GM18519 (cell line): Measurements from ENCODE around the gene SLC25A31.

Experiments used
- ATAC-seq: cut with Tn5 transposase; IDR thresholded peaks from one replicate; pipeline ENCODE4 v1.9.1; 2021; ENCODE audit warnings: mild to moderate bottlenecking, moderate library complexity; ENCODE audit not compliant: unreplicated experiment, low FRiP score

Gene SLC25A31

GRCh38 chr4:127730142-127730913 lies at the start of gene SLC25A31:
TSS of gene SLC25A31 (plus strand) at chr4:127730400. CDS start at chr4:127730546, 146 bp downstream.
- no peak for ATAC-seq

- ATAC-seq = no peak
Measured at GRCh38 chr4:127685292-127685691, 44.9 kb upstream of the SLC25A31 start.

GRCh38 chr4:127686658-127687057 lies 43.5 kb upstream of the SLC25A31 start:
- no peak for ATAC-seq

- ATAC-seq = no peak
Measured at GRCh38 chr4:127687580-127687979, 42.6 kb upstream of the SLC25A31 start.

GRCh38 chr4:127698789-127699200 lies 31.4 kb upstream of the SLC25A31 start:
- peak; percentile 100 for ATAC-seq

- ATAC-seq = no peak
Measured at GRCh38 chr4:127708985-127709384, 21.2 kb upstream of the SLC25A31 start.

GRCh38 chr4:127709456-127709855 lies 20.7 kb upstream of the SLC25A31 start:
- no peak for ATAC-seq

- ATAC-seq = no peak
Measured at GRCh38 chr4:127731406-127731805, 1.2 kb downstream of the SLC25A31 start.

- ATAC-seq = peak; percentile 71
Measured at GRCh38 chr4:127732623-127733328, 2.6 kb downstream of the SLC25A31 start.

GRCh38 chr4:127734976-127735375 lies 4.8 kb downstream of the SLC25A31 start:
- no peak for ATAC-seq

- no peak for ATAC-seq
Measured at GRCh38 chr4:127737295-127737694, 7.1 kb downstream of the SLC25A31 start.

GRCh38 chr4:127741247-127741646 lies 11.0 kb downstream of the SLC25A31 start:
- no peak for ATAC-seq

- no peak for ATAC-seq
Measured at GRCh38 chr4:127747883-127748282, 17.7 kb downstream of the SLC25A31 start.

GRCh38 chr4:127748957-127749356 lies 18.8 kb downstream of the SLC25A31 start:
- ATAC-seq = no peak

- no peak for ATAC-seq
Measured at GRCh38 chr4:127756906-127757305, 26.7 kb downstream of the SLC25A31 start.

- no peak for ATAC-seq
Measured at GRCh38 chr4:127759228-127759820, 29.1 kb downstream of the SLC25A31 start.

GRCh38 chr4:127759893-127760292 lies 29.7 kb downstream of the SLC25A31 start:
- ATAC-seq = no peak

- no peak for ATAC-seq
Measured at GRCh38 chr4:127771535-127772275, 41.5 kb downstream of the SLC25A31 start.

GRCh38 chr4:127772769-127773671 lies 42.8 kb downstream of the SLC25A31 start:
- no peak for ATAC-seq

GRCh38 chr4:127775843-127776242 lies 45.6 kb downstream of the SLC25A31 start:
- no peak for ATAC-seq
